Transverse colon (tissue), 4 donors: Measurements from ENCODE around the gene EFCAB7. TPM values are rescaled to one million over a fixed set of nuclear protein-coding genes. Genes with fewer than 3 reads are reported as not detected.

Source experiments
- DNase-seq: peaks from one replicate; pipeline ENCODE4 v3.0.0-alpha.2; 2019
- H3K27ac ChIP-seq, 4 donors: fragments of 200-600 bp; sonication (generic); 2 replicates each; pipeline ENCODE4 v1.5.1; 2016 to 2018; ENCODE audit warnings: inconsistent platforms in 4 of 4
- H3K27me3 ChIP-seq: fragments of 200-600 bp; sonication (generic); 2 replicates; pipeline ENCODE4 v1.5.1; 2017; ENCODE audit warnings: inconsistent platforms
- H3K36me3 ChIP-seq, 4 donors: fragments of 200-600 bp; sonication (generic); 2 replicates each; pipeline ENCODE4 v1.5.1; 2017 to 2019; ENCODE audit warnings: inconsistent platforms in 4 of 4
- H3K4me1 ChIP-seq, 4 donors: fragments of 200-600 bp; sonication (generic); 2 replicates each; pipeline ENCODE4 v1.5.1; 2017 to 2020; ENCODE audit warnings: inconsistent platforms in 4 of 4
- H3K4me3 ChIP-seq, 4 donors: fragments of 200-600 bp; sonication (generic); 1 replicate in 1 of 4; 2 replicates in 3 of 4; pipeline versions ENCODE4 v1.5.1 to v1.6.1; 2017 to 2019; ENCODE audit warnings: inconsistent platforms in 4 of 4
- H3K9me3 ChIP-seq, 2 donors: fragments of 200-600 bp; sonication (generic); 2 replicates each; pipeline ENCODE4 v1.5.1; 2017 to 2019; ENCODE audit warnings: inconsistent platforms in 2 of 2
- CTCF ChIP-seq, 5 experiments: fragments of 200-600 bp in 3 of 5; fragments of 450-650 bp in 2 of 5; sonication (generic) in 3 of 5; IDR thresholded peaks; 1 replicate in 2 of 5; 2 replicates in 3 of 5; pipeline ENCODE4 v1.5.1; 2016 to 2017; ENCODE audit warnings: antibody characterized with exemption in 5 of 5, inconsistent platforms in 3 of 5, mild to moderate bottlenecking in 2 of 5, moderate library complexity in 1 of 5
- EP300 ChIP-seq: sonication (generic); formaldehyde crosslinking; IDR thresholded peaks from one replicate; pipeline ENCODE4 v1.6.1; 2017; ENCODE audit warnings: antibody characterized with exemption, low read depth
- POLR2A ChIP-seq: fragments of 450-650 bp; IDR thresholded peaks from one replicate; pipeline ENCODE4 v1.6.1; 2016; ENCODE audit warnings: antibody characterized with exemption, mild to moderate bottlenecking, moderate library complexity
- POLR2AphosphoS5 ChIP-seq, 3 donors: sonication (generic); formaldehyde crosslinking; IDR thresholded peaks; one replicate each; pipeline ENCODE4 v1.6.1; 2016; ENCODE audit warnings: antibody characterized with exemption in 3 of 3
- WGBS, 2 donors: methylation state at CpG; one replicate each; pipeline ENCODE4 v1.1.5; 2018; ENCODE audit warnings: low coverage in 1 of 2; 5-methylcytosine and 5-hydroxymethylcytosine counted together
- in situ Hi-C, 4 donors: fragments of 200-750 bp; cut with MboI; loops; one replicate each; pipeline versions ENCODE4 v1.15.0 to v1.15.1; 2017; ENCODE audit warnings: low sequenced_read_pairs in 3 of 4, low pct_ligation_motif_present in 1 of 4, low pct_unique_long_range_greater_than_20kb in 1 of 4
- intact Hi-C: fragments of 100-400 bp; cut with DNase I; formaldehyde crosslinking; loops from one replicate; pipeline ENCODE4 v1.15.1; 2023; ENCODE audit warnings: low total_unique reads
- total RNA-seq, 4 donors: library from RNA; depleted of rRNA; stranded (reverse); fragments of >200 nt; gene quantifications; one replicate each; pipeline ENCODE4 v1.1.0, GENCODE V29; 2016

The EFCAB7 gene
- total RNA-seq, 4 donors from 2014 or later = 3.8 to 6.4 (median 4.2) TPM; not detected in 1

GRCh38 chr1:63486629-63487028, 36.7 kb upstream of the EFCAB7 start:
- in situ Hi-C loops = no loop called here
- no peaks in the 10 kb centered on the region for H3K9me3 ChIP-seq
- DNase-seq = no peak
- peaks cover 0 to 5% (median 0%) of the 10 kb centered on the region in 4 donors for H3K4me1 ChIP-seq
- no peak overlapping the region for H3K27ac ChIP-seq
- intact Hi-C loops = no loop called here
- no peak overlapping the region for H3K4me3 ChIP-seq
- no peaks in the 10 kb centered on the region for H3K36me3 ChIP-seq
- no peaks in the 10 kb centered on the region for H3K27me3 ChIP-seq
- TF ChIP-seq POLR2A (no peak), CTCF (IDR thresholded peaks at IDR 0.05) (no peak), POLR2AphosphoS5 (IDR thresholded peaks at IDR 0.05) (no peak), EP300 (no peak)
- 78% methylated on average over 1 of the region's 1 CpG for WGBS, 2 donors

- Histone ChIP-seq H3K4me1 (peaks cover 0 to 5% (median 0%) of the 10 kb centered on the region in 4 donors), H3K27me3 (no peaks in the 10 kb centered on the region), H3K4me3 (no peak overlapping the region), H3K36me3 (no peaks in the 10 kb centered on the region), H3K9me3 (no peaks in the 10 kb centered on the region), H3K27ac (no peak overlapping the region)
- DNase-seq = no peak
- WGBS, 2 donors = 40 to 42% methylated on average over 8 of the region's 8 CpGs
- in situ Hi-C loops (no loop called here), intact Hi-C loops (no loop called here)
- TF ChIP-seq POLR2A (no peak), CTCF (IDR thresholded peaks at IDR 0.05) (no peak), POLR2AphosphoS5 (IDR thresholded peaks at IDR 0.05) (peak in 1 of 3 donors; percentile 25)
These were observed 35.8 kb upstream of the EFCAB7 start for GRCh38 chr1:63487336-63488065.

GRCh38 chr1:63497577-63497976, 25.7 kb upstream of the EFCAB7 start:
- no peak overlapping the region for H3K27ac ChIP-seq
- TF ChIP-seq CTCF (IDR thresholded peaks at IDR 0.05) (no peak), EP300 (no peak), POLR2A (no peak), POLR2AphosphoS5 (IDR thresholded peaks at IDR 0.05) (no peak)
- H3K4me1 ChIP-seq = peaks cover 0 to 6% (median 0%) of the 10 kb centered on the region in 4 donors
- no peak for DNase-seq
- no peaks in the 10 kb centered on the region for H3K36me3 ChIP-seq
- 65 to 79% methylated on average over 2 of the region's 2 CpGs for WGBS, 2 donors
- no peaks in the 10 kb centered on the region for H3K27me3 ChIP-seq
- intact Hi-C loops (no loop called here), in situ Hi-C loops (no loop called here)
- H3K9me3 ChIP-seq = no peaks in the 10 kb centered on the region
- no peak overlapping the region for H3K4me3 ChIP-seq

GRCh38 chr1:63498106-63498505, 25.2 kb upstream of the EFCAB7 start:
- TF ChIP-seq POLR2AphosphoS5 (IDR thresholded peaks at IDR 0.05) = no peak
- TF ChIP-seq CTCF (IDR thresholded peaks at IDR 0.05) = no peak
- TF ChIP-seq EP300 = no peak
- no peak for TF ChIP-seq POLR2A
- no peaks in the 10 kb centered on the region for H3K27me3 ChIP-seq
- DNase-seq = no peak
- H3K9me3 ChIP-seq = no peaks in the 10 kb centered on the region
- H3K4me3 ChIP-seq = no peak overlapping the region
- H3K36me3 ChIP-seq = no peaks in the 10 kb centered on the region
- no peak overlapping the region for H3K27ac ChIP-seq
- 100% methylated on average over 1 of the region's 1 CpG for WGBS, 2 donors
- intact Hi-C loops = no loop called here
- peaks cover 0 to 6% (median 0%) of the 10 kb centered on the region in 4 donors for H3K4me1 ChIP-seq
- in situ Hi-C loops = no loop called here
